CD4-positive, CD25-positive, alpha-beta regulatory T cell (primary cell): ENCODE results near the gene SH3D19. TPM values are rescaled to one million over a fixed set of nuclear protein-coding genes. Genes with fewer than 3 reads are reported as not detected.
"Not testable (repeated sequence)": the region's sequence is repeated elsewhere in the genome, so short reads cannot be mapped to it uniquely, and the experiment has no call there.

Experiments used
- ATAC-seq, 2 donors: fragments of 150-1000 bp; cut with Tn5 transposase; one replicate each; pipeline ENCODE4 v1.10.0; 2021; ENCODE audit warnings: low read depth in 2 of 2, moderate number of reproducible peaks in 2 of 2, moderate library complexity in 1 of 2
- DNase-seq, 3 donors: peaks; one replicate each; pipeline versions ENCODE4 v3.0.0 to v3.0.0-alpha.2; 2012 to 2022; ENCODE audit warnings: mixed read lengths in 1 of 3
- H3K27ac ChIP-seq: one replicate; pipeline ENCODE4 v1.7.0; 2013; ENCODE audit warnings: mild to moderate bottlenecking, low read length; ENCODE audit not compliant: insufficient read depth, poor library complexity, severe bottlenecking
- H3K27me3 ChIP-seq: one replicate; pipeline ENCODE4 v1.7.0; 2013; ENCODE audit warnings: low read length; ENCODE audit not compliant: control insufficient read depth, insufficient read depth
- H3K36me3 ChIP-seq: one replicate; pipeline ENCODE4 v1.7.0; 2013; ENCODE audit warnings: mild to moderate bottlenecking, low read length, moderate library complexity; ENCODE audit not compliant: control insufficient read depth, insufficient read depth
- H3K4me1 ChIP-seq: 2 replicates; pipeline ENCODE4 v1.7.0; 2013; ENCODE audit warnings: mild to moderate bottlenecking, low read length; ENCODE audit not compliant: insufficient read depth, control insufficient read depth, poor library complexity, severe bottlenecking
- H3K4me3 ChIP-seq: one replicate; pipeline ENCODE4 v1.7.0; 2013; ENCODE audit warnings: low read depth, mild to moderate bottlenecking, low read length, moderate library complexity
- H3K9me3 ChIP-seq, 2 experiments: 1 replicate in 1 of 2; 2 replicates in 1 of 2; pipeline ENCODE4 v1.7.0; 2013; ENCODE audit warnings: low read length in 2 of 2, mild to moderate bottlenecking in 1 of 2, moderate library complexity in 1 of 2; ENCODE audit not compliant: control insufficient read depth in 2 of 2
- H3K27ac Mint-ChIP-seq, 3 donors: one replicate each; pipeline ENCODE4 v1.8.0; 2020 to 2022; ENCODE audit warnings: mild to moderate bottlenecking in 3 of 3, mixed read lengths in 3 of 3, moderate library complexity in 2 of 3
- H3K27me3 Mint-ChIP-seq: one replicate; pipeline ENCODE4 v1.8.0; 2022; ENCODE audit warnings: mild to moderate bottlenecking, mixed read lengths
- H3K36me3 Mint-ChIP-seq: one replicate; pipeline ENCODE4 v1.8.0; 2020; ENCODE audit warnings: mixed read lengths
- H3K4me1 Mint-ChIP-seq, 4 donors: one replicate each; pipeline ENCODE4 v1.8.0; 2020 to 2022; ENCODE audit warnings: mixed read lengths in 4 of 4, mild to moderate bottlenecking in 1 of 4
- H3K4me3 Mint-ChIP-seq, 4 donors: one replicate each; pipeline ENCODE4 v1.8.0; 2020 to 2022; ENCODE audit warnings: mild to moderate bottlenecking in 4 of 4, mixed read lengths in 4 of 4, moderate library complexity in 3 of 4
- H3K9me3 Mint-ChIP-seq, 7 donors: one replicate each; pipeline ENCODE4 v1.8.0; 2020 to 2022; ENCODE audit warnings: mixed read lengths in 7 of 7, mild to moderate bottlenecking in 3 of 7, moderate library complexity in 2 of 7
- polyA plus RNA-seq, 4 donors: library from polyadenylated mRNA; unstranded; fragments of 300-500 nt; fragmentation: Illumina TruSeq; gene quantifications; one replicate each; pipeline ENCODE4 v1.2.3, GENCODE V29; 2021
- total RNA-seq: library from RNA; stranded (reverse); gene quantifications from one replicate; pipeline ENCODE4 v1.2.3, GENCODE V29; 2022

SH3D19 gene
- total and polyA plus RNA-seq, 5 donors from 2014 or later: 0.37 to 2.4 (median 0.83) TPM; not detected in 1

- H3K9me3 Mint-ChIP-seq: peaks cover 0 to 2% (median 0%) of the 10 kb centered on the region in 7 donors
- H3K27me3 Mint-ChIP-seq: peaks cover 33% of the 10 kb centered on the region
These were observed 85.8 kb downstream of the SH3D19 start for GRCh38 chr4:151239608-151240007.

GRCh38 chr4:151238477-151238876 is 86.9 kb downstream of the SH3D19 start:
- no peaks in the 10 kb centered on the region for H3K27me3 ChIP-seq
- Mint-ChIP-seq H3K27me3 (peaks cover 32% of the 10 kb centered on the region), H3K27ac (no peak overlapping the region), H3K4me1 (no peaks in the 10 kb centered on the region), H3K9me3 (peaks cover 0 to 2% (median 0%) of the 10 kb centered on the region in 7 donors), H3K4me3 (no peak overlapping the region), H3K36me3 (no peaks in the 10 kb centered on the region)
- no peak for DNase-seq
- H3K36me3 ChIP-seq: no peaks in the 10 kb centered on the region
- no peaks in the 10 kb centered on the region for H3K9me3 ChIP-seq
- no peak overlapping the region for H3K4me3 ChIP-seq
- no peak for ATAC-seq
- H3K27ac ChIP-seq: no peak overlapping the region
- H3K4me1 ChIP-seq: no peaks in the 10 kb centered on the region

More at GRCh38 chr4:151239608-151240007, 85.8 kb downstream of the SH3D19 start:
- H3K4me3 ChIP-seq: no peak overlapping the region
- ATAC-seq: no peak
- no peaks in the 10 kb centered on the region for H3K4me1 Mint-ChIP-seq
- DNase-seq: no peak
- no peak overlapping the region for H3K27ac ChIP-seq
- no peaks in the 10 kb centered on the region for H3K36me3 ChIP-seq
- no peaks in the 10 kb centered on the region for H3K27me3 ChIP-seq
- H3K9me3 ChIP-seq: no peaks in the 10 kb centered on the region
- H3K4me1 ChIP-seq: no peaks in the 10 kb centered on the region
- no peaks in the 10 kb centered on the region for H3K36me3 Mint-ChIP-seq
- H3K27ac Mint-ChIP-seq: no peak overlapping the region
- no peak overlapping the region for H3K4me3 Mint-ChIP-seq

GRCh38 chr4:151236036-151236435 is 89.4 kb downstream of the SH3D19 start:
- no peaks in the 10 kb centered on the region for H3K27me3 ChIP-seq
- DNase-seq (no peak), ATAC-seq (no peak)
- no peaks in the 10 kb centered on the region for H3K36me3 ChIP-seq
- no peak overlapping the region for H3K4me3 Mint-ChIP-seq
- peaks cover 36% of the 10 kb centered on the region for H3K27me3 Mint-ChIP-seq
- H3K4me1 ChIP-seq: no peaks in the 10 kb centered on the region
- H3K36me3 Mint-ChIP-seq: no peaks in the 10 kb centered on the region
- H3K9me3 Mint-ChIP-seq: peaks cover 0 to 2% (median 0%) of the 10 kb centered on the region in 7 donors
- H3K27ac Mint-ChIP-seq: no peak overlapping the region
- no peaks in the 10 kb centered on the region for H3K4me1 Mint-ChIP-seq
- H3K4me3 ChIP-seq: no peak overlapping the region
- H3K27ac ChIP-seq: no peak overlapping the region
- no peaks in the 10 kb centered on the region for H3K9me3 ChIP-seq

- H3K9me3 ChIP-seq, H3K4me3 Mint-ChIP-seq, H3K4me1 ChIP-seq: not testable (repeated sequence)
These were observed 90.0 kb downstream of the SH3D19 start for GRCh38 chr4:151235373-151235772.

GRCh38 chr4:151233600-151233999 is 91.8 kb downstream of the SH3D19 start:
- DNase-seq: no peak
- H3K4me1 Mint-ChIP-seq: no peaks in the 10 kb centered on the region
- peak overlapping the region in 1 of 3 donors; percentile 52 for H3K27ac Mint-ChIP-seq
- no peaks in the 10 kb centered on the region for H3K36me3 Mint-ChIP-seq
- H3K4me3 Mint-ChIP-seq: no peak overlapping the region
- Histone ChIP-seq H3K36me3 (no peaks in the 10 kb centered on the region), H3K4me3 (no peak overlapping the region), H3K4me1 (no peaks in the 10 kb centered on the region), H3K9me3 (no peaks in the 10 kb centered on the region), H3K27ac (no peak overlapping the region), H3K27me3 (no peaks in the 10 kb centered on the region)
- H3K27me3 Mint-ChIP-seq: peaks cover 35% of the 10 kb centered on the region
- ATAC-seq: no peak
- H3K9me3 Mint-ChIP-seq: peaks cover 0 to 3% (median 0%) of the 10 kb centered on the region in 7 donors

More at GRCh38 chr4:151235373-151235772, 90.0 kb downstream of the SH3D19 start:
- H3K4me1 Mint-ChIP-seq, H3K36me3 ChIP-seq, DNase-seq, H3K27ac Mint-ChIP-seq, H3K36me3 Mint-ChIP-seq, H3K9me3 Mint-ChIP-seq, H3K27ac ChIP-seq, H3K4me3 ChIP-seq, ATAC-seq, H3K27me3 ChIP-seq: not testable (repeated sequence)
- H3K27me3 Mint-ChIP-seq: peaks cover 36% of the 10 kb centered on the region

GRCh38 chr4:151231915-151232595 is 93.3 kb downstream of the SH3D19 start:
- DNase-seq (no peak), ATAC-seq (no peak)
- Mint-ChIP-seq H3K27me3 (peaks cover 39% of the 10 kb centered on the region), H3K27ac (no peak overlapping the region), H3K36me3 (no peaks in the 10 kb centered on the region), H3K4me1 (no peaks in the 10 kb centered on the region), H3K4me3 (no peak overlapping the region), H3K9me3 (peaks cover 0 to 1% (median 0%) of the 10 kb centered on the region in 7 donors)
- no peak overlapping the region for H3K4me3 ChIP-seq
- H3K36me3 ChIP-seq: no peaks in the 10 kb centered on the region
- peaks cover 4% of the 10 kb centered on the region for H3K27me3 ChIP-seq
- no peak overlapping the region for H3K27ac ChIP-seq
- no peaks in the 10 kb centered on the region for H3K9me3 ChIP-seq
- no peaks in the 10 kb centered on the region for H3K4me1 ChIP-seq

- ATAC-seq: no peak
- H3K4me1 ChIP-seq: no peaks in the 10 kb centered on the region
- no peak overlapping the region for H3K4me3 Mint-ChIP-seq
- no peaks in the 10 kb centered on the region for H3K36me3 Mint-ChIP-seq
- peaks cover 45% of the 10 kb centered on the region for H3K27me3 Mint-ChIP-seq
- H3K9me3 Mint-ChIP-seq: peaks cover 0 to 1% (median 0%) of the 10 kb centered on the region in 7 donors
- H3K9me3 ChIP-seq: no peaks in the 10 kb centered on the region
- no peaks in the 10 kb centered on the region for H3K36me3 ChIP-seq
- no peak overlapping the region for H3K4me3 ChIP-seq
- no peaks in the 10 kb centered on the region for H3K4me1 Mint-ChIP-seq
- H3K27ac ChIP-seq: no peak overlapping the region
- H3K27ac Mint-ChIP-seq: no peak overlapping the region
- H3K27me3 ChIP-seq: peaks cover 17% of the 10 kb centered on the region
- no peak for DNase-seq
These were observed 97.0 kb downstream of the SH3D19 start for GRCh38 chr4:151228189-151229119.
